Measurements from ENCODE around the gene TSPAN1. TPM values are rescaled to one million over a fixed set of nuclear protein-coding genes. Genes with fewer than 3 reads are reported as not detected.

The TSPAN1 gene
- 0.13 TPM in 1 of 2 replicates, not detected in the other for total RNA-seq

GRCh38 chr1:46174448-46175231, at the start of gene TSPAN1:
TSPAN1 (plus strand) TSS chr1:46175087; CDS start chr1:46181108, 6,021 bp downstream.
- DNase-seq (ENCODE audit: low read depth in 2 of 2) = no peak

GRCh38 chr1:46128344-46128743, 46.5 kb upstream of the TSPAN1 start:
- no peak for DNase-seq (ENCODE audit: low read depth in 2 of 2)

GRCh38 chr1:46130121-46130520, 44.8 kb upstream of the TSPAN1 start:
- no peak for DNase-seq (ENCODE audit: low read depth in 2 of 2)

GRCh38 chr1:46130606-46131005, 44.3 kb upstream of the TSPAN1 start:
- no peak for DNase-seq (ENCODE audit: low read depth in 2 of 2)

GRCh38 chr1:46131093-46131492, 43.8 kb upstream of the TSPAN1 start:
- DNase-seq (ENCODE audit: low read depth in 2 of 2) = no peak

- DNase-seq (ENCODE audit: low read depth in 2 of 2) = peak in 1 of 2 donors; percentile 45
Observed at GRCh38 chr1:46131712-46132528, 43.0 kb upstream of the TSPAN1 start.

GRCh38 chr1:46132529-46133180, 42.2 kb upstream of the TSPAN1 start, which contains the start of gene PIK3R3:
PIK3R3 (minus strand) TSS chr1:46132629; CDS start chr1:46131952, 677 bp downstream.
- peak; percentile 94 to 99 for DNase-seq (ENCODE audit: low read depth in 2 of 2)

GRCh38 chr1:46133181-46133658, 41.7 kb upstream of the TSPAN1 start:
- DNase-seq (ENCODE audit: low read depth in 2 of 2) = no peak

GRCh38 chr1:46133781-46134350, 41.0 kb upstream of the TSPAN1 start:
- DNase-seq (ENCODE audit: low read depth in 2 of 2) = peak in 1 of 2 donors; percentile 26

- DNase-seq (ENCODE audit: low read depth in 2 of 2) = peak in 1 of 2 donors; percentile 28
Observed at GRCh38 chr1:46134660-46135331, 40.1 kb upstream of the TSPAN1 start.

GRCh38 chr1:46136711-46137110, 38.2 kb upstream of the TSPAN1 start:
- DNase-seq (ENCODE audit: low read depth in 2 of 2) = no peak

- DNase-seq (ENCODE audit: low read depth in 2 of 2) = peak; percentile 56 to 74
Observed at GRCh38 chr1:46137916-46138315, 37.0 kb upstream of the TSPAN1 start.

- DNase-seq (ENCODE audit: low read depth in 2 of 2) = no peak
Observed at GRCh38 chr1:46148318-46148717, 26.6 kb upstream of the TSPAN1 start.

GRCh38 chr1:46150085-46150484, 24.8 kb upstream of the TSPAN1 start:
- peak; percentile 68 to 71 for DNase-seq (ENCODE audit: low read depth in 2 of 2)

GRCh38 chr1:46152016-46152415, 22.9 kb upstream of the TSPAN1 start:
- DNase-seq (ENCODE audit: low read depth in 2 of 2) = no peak

- no peak for DNase-seq (ENCODE audit: low read depth in 2 of 2)
Observed at GRCh38 chr1:46153228-46153627, 21.7 kb upstream of the TSPAN1 start.

- DNase-seq (ENCODE audit: low read depth in 2 of 2) = no peak
Observed at GRCh38 chr1:46153732-46154131, 21.2 kb upstream of the TSPAN1 start.

GRCh38 chr1:46157916-46158311, 17.0 kb upstream of the TSPAN1 start:
- DNase-seq (ENCODE audit: low read depth in 2 of 2) = no peak

GRCh38 chr1:46158312-46159281, 16.3 kb upstream of the TSPAN1 start:
- no peak for DNase-seq (ENCODE audit: low read depth in 2 of 2)

- no peak for DNase-seq (ENCODE audit: low read depth in 2 of 2)
Observed at GRCh38 chr1:46159516-46159915, 15.4 kb upstream of the TSPAN1 start.
